Measurements from ENCODE around the gene HELQ. TPM values are rescaled to one million over a fixed set of nuclear protein-coding genes. Genes with fewer than 3 reads are reported as not detected.

Gene HELQ
- total and polyA plus RNA-seq, 2 donors (not counting 1 experiment from before 2014, with no cell fraction given): 12.0 to 14.4 TPM

- H3K9ac ChIP-seq (ENCODE audit: insufficient read depth, low read length): no peak overlapping the region
- no peaks in the 10 kb centered on the region for H4K20me1 ChIP-seq (ENCODE audit: control insufficient read depth, extremely low read depth, insufficient read depth, low read length)
- no peaks in the 10 kb centered on the region for H3K79me2 ChIP-seq (ENCODE audit: control insufficient read depth, insufficient read depth, low read length)
- no peak overlapping the region for H3K4me3 ChIP-seq (replicated peaks in 1 of 4; ENCODE audit: control extremely low read depth in 1 of 4, insufficient read depth in 1 of 4, low read depth in 3 of 4, low read length in 4 of 4)
- DNase-seq (ENCODE audit: low read depth in 2 of 2): no peak
- no peak overlapping the region for H2AFZ ChIP-seq (ENCODE audit: low read length)
- no peaks in the 10 kb centered on the region for H3K4me1 ChIP-seq (ENCODE audit: control insufficient read depth, extremely low read depth, insufficient read depth, low read length)
- no peaks in the 10 kb centered on the region for H3K9me3 ChIP-seq (ENCODE audit: control insufficient read depth, insufficient read depth, low read depth, low read length)
- no peak overlapping the region for H3K27ac ChIP-seq (ENCODE audit: insufficient read depth, low read length)
- H3K36me3 ChIP-seq (ENCODE audit: control insufficient read depth, insufficient read depth, low read length): no peaks in the 10 kb centered on the region
- no peaks in the 10 kb centered on the region for H3K27me3 ChIP-seq (ENCODE audit: control insufficient read depth, insufficient read depth, low read length)
- H3K4me2 ChIP-seq (ENCODE audit: extremely low read depth, insufficient read depth, low read length): no peak overlapping the region
- TF ChIP-seq EZH2 (IDR thresholded peaks at IDR 0.05; ENCODE audit: low read length, missing control alignments) (no peak), CTCF (conservative IDR thresholded peaks at IDR 0.05 in 1 of 2, IDR thresholded peaks at IDR 0.05 in 1 of 2; ENCODE audit: low read depth in 1 of 2, low read length in 2 of 2) (no peak)
Measured at GRCh38 chr4:83381173-83381572, 74.5 kb downstream of the HELQ start.

GRCh38 chr4:83378419-83378818, 77.2 kb downstream of the HELQ start:
- TF ChIP-seq CTCF (conservative IDR thresholded peaks at IDR 0.05 in 1 of 2, IDR thresholded peaks at IDR 0.05 in 1 of 2; ENCODE audit: low read depth in 1 of 2, low read length in 2 of 2): no peak
- TF ChIP-seq EZH2 (IDR thresholded peaks at IDR 0.05; ENCODE audit: low read length, missing control alignments): no peak
- Histone ChIP-seq H3K36me3 (ENCODE audit: control insufficient read depth, insufficient read depth, low read length) (no peaks in the 10 kb centered on the region), H3K27me3 (ENCODE audit: control insufficient read depth, insufficient read depth, low read length) (no peaks in the 10 kb centered on the region), H3K9me3 (ENCODE audit: control insufficient read depth, insufficient read depth, low read depth, low read length) (no peaks in the 10 kb centered on the region), H3K27ac (ENCODE audit: insufficient read depth, low read length) (no peak overlapping the region), H3K4me2 (ENCODE audit: extremely low read depth, insufficient read depth, low read length) (no peak overlapping the region), H3K9ac (ENCODE audit: insufficient read depth, low read length) (no peak overlapping the region), H2AFZ (ENCODE audit: low read length) (no peak overlapping the region), H3K4me1 (ENCODE audit: control insufficient read depth, extremely low read depth, insufficient read depth, low read length) (no peaks in the 10 kb centered on the region), H3K4me3 (replicated peaks in 1 of 4; ENCODE audit: control extremely low read depth in 1 of 4, insufficient read depth in 1 of 4, low read depth in 3 of 4, low read length in 4 of 4) (no peak overlapping the region), H4K20me1 (ENCODE audit: control insufficient read depth, extremely low read depth, insufficient read depth, low read length) (no peaks in the 10 kb centered on the region), H3K79me2 (ENCODE audit: control insufficient read depth, insufficient read depth, low read length) (no peaks in the 10 kb centered on the region)
- no peak for DNase-seq (ENCODE audit: low read depth in 2 of 2)

- TF ChIP-seq EZH2 (IDR thresholded peaks at IDR 0.05; ENCODE audit: low read length, missing control alignments): no peak
- TF ChIP-seq CTCF (conservative IDR thresholded peaks at IDR 0.05 in 1 of 2, IDR thresholded peaks at IDR 0.05 in 1 of 2; ENCODE audit: low read depth in 1 of 2, low read length in 2 of 2): no peak
- H3K36me3 ChIP-seq (ENCODE audit: control insufficient read depth, insufficient read depth, low read length): no peaks in the 10 kb centered on the region
Measured at GRCh38 chr4:83372931-83373330, 82.7 kb downstream of the HELQ start.

More at GRCh38 chr4:83372931-83373330, 82.7 kb downstream of the HELQ start:
- Histone ChIP-seq H3K9ac (ENCODE audit: insufficient read depth, low read length) (no peak overlapping the region), H3K9me3 (ENCODE audit: control insufficient read depth, insufficient read depth, low read depth, low read length) (no peaks in the 10 kb centered on the region), H4K20me1 (ENCODE audit: control insufficient read depth, extremely low read depth, insufficient read depth, low read length) (no peaks in the 10 kb centered on the region), H3K4me3 (replicated peaks in 1 of 4; ENCODE audit: control extremely low read depth in 1 of 4, insufficient read depth in 1 of 4, low read depth in 3 of 4, low read length in 4 of 4) (no peak overlapping the region), H3K27me3 (ENCODE audit: control insufficient read depth, insufficient read depth, low read length) (no peaks in the 10 kb centered on the region), H3K4me2 (ENCODE audit: extremely low read depth, insufficient read depth, low read length) (no peak overlapping the region), H3K79me2 (ENCODE audit: control insufficient read depth, insufficient read depth, low read length) (no peaks in the 10 kb centered on the region), H3K27ac (ENCODE audit: insufficient read depth, low read length) (no peak overlapping the region), H2AFZ (ENCODE audit: low read length) (no peak overlapping the region), H3K4me1 (ENCODE audit: control insufficient read depth, extremely low read depth, insufficient read depth, low read length) (no peaks in the 10 kb centered on the region)
- DNase-seq (ENCODE audit: low read depth in 2 of 2): no peak

Measured in fibroblast of lung (primary cell).